DOHH2 (cell line): ENCODE measurements around the gene C2orf76.

ENCODE experiments used
- H3F3A ChIP-seq: fragments of 200-600 bp; sonication (generic), shearing (Covaris generic); 2 replicates; pipeline ENCODE4 v1.6.0; 2016; ENCODE audit warnings: antibody characterized with exemption, mild to moderate bottlenecking; ENCODE audit not compliant: control insufficient read depth, insufficient read depth
- H3K27ac ChIP-seq: fragments of 200-600 bp; sonication (generic); 2 replicates; pipeline ENCODE4 v1.5.1; 2014; ENCODE audit warnings: low read depth, mild to moderate bottlenecking, low read length, moderate library complexity
- H3K27me3 ChIP-seq: fragments of 200-600 bp; sonication (generic); 2 replicates; pipeline ENCODE4 v1.6.1; 2014; ENCODE audit warnings: mild to moderate bottlenecking, low read length, mixed read lengths; ENCODE audit not compliant: control insufficient read depth
- H3K36me3 ChIP-seq: fragments of 200-600 bp; sonication (generic); 2 replicates; pipeline ENCODE4 v1.6.1; 2014; ENCODE audit warnings: mild to moderate bottlenecking, low read length, moderate library complexity, mixed read lengths; ENCODE audit not compliant: control insufficient read depth
- H3K4me1 ChIP-seq: fragments of 200-600 bp; sonication (generic); 2 replicates; pipeline ENCODE4 v1.6.1; 2014; ENCODE audit warnings: mild to moderate bottlenecking, low read length, mixed read lengths; ENCODE audit not compliant: control insufficient read depth
- H3K4me2 ChIP-seq: fragments of 200-600 bp; sonication (generic); 2 replicates; pipeline ENCODE4 v1.6.0; 2014; ENCODE audit warnings: mild to moderate bottlenecking, low read length, moderate library complexity
- H3K4me3 ChIP-seq: fragments of 200-600 bp; sonication (generic); 2 replicates; pipeline ENCODE4 v1.5.1; 2014; ENCODE audit warnings: mild to moderate bottlenecking, low read length, mixed read lengths
- H3K79me2 ChIP-seq: fragments of 200-600 bp; sonication (generic); 2 replicates; pipeline ENCODE4 v1.6.1; 2014; ENCODE audit warnings: mild to moderate bottlenecking, low read length, mixed read lengths; ENCODE audit not compliant: control insufficient read depth
- H3K9me2 ChIP-seq: fragments of 200-600 bp; sonication (generic); replicated peaks from 2 replicates; pipeline ENCODE4 v1.6.1; 2014; ENCODE audit warnings: mild to moderate bottlenecking, low read length, mixed read lengths; ENCODE audit not compliant: control insufficient read depth
- H3K9me3 ChIP-seq: fragments of 200-600 bp; sonication (generic); 2 replicates; pipeline ENCODE4 v1.6.1; 2014; ENCODE audit warnings: antibody characterized with exemption, low read length, mixed read lengths; ENCODE audit not compliant: control insufficient read depth, insufficient read depth
- H4K20me1 ChIP-seq: fragments of 200-600 bp; sonication (generic); 2 replicates; pipeline ENCODE4 v1.6.0; 2014; ENCODE audit warnings: low read depth, mild to moderate bottlenecking, antibody characterized with exemption, low read length, moderate library complexity; ENCODE audit not compliant: control insufficient read depth, insufficient read depth
- CTCF ChIP-seq: fragments of 200-600 bp; sonication (generic); IDR thresholded peaks from one replicate; pipeline ENCODE4 v1.5.1; 2014; ENCODE audit warnings: antibody characterized with exemption, mild to moderate bottlenecking, low read depth, low read length; ENCODE audit not compliant: poor library complexity, severe bottlenecking
- EZH2phosphoT487 ChIP-seq: fragments of 200-600 bp; sonication (generic); IDR thresholded peaks from 2 replicates; pipeline ENCODE4 v1.6.1; 2017; ENCODE audit warnings: borderline replicate concordance, mild to moderate bottlenecking, antibody characterized with exemption, low read length, moderate library complexity, mixed read lengths

Gene C2orf76

GRCh38 chr2:119397196-119397595 is 30.6 kb upstream of the C2orf76 start:
- H3K4me3 ChIP-seq, result no peak overlapping the region
- no peaks in the 10 kb centered on the region for H3F3A ChIP-seq
- no peaks in the 10 kb centered on the region for H3K4me1 ChIP-seq

GRCh38 chr2:119393971-119394748 is 27.5 kb upstream of the C2orf76 start:
- H3K9me3 ChIP-seq, result no peaks in the 10 kb centered on the region
- no peak overlapping the region for H3K27ac ChIP-seq
- no peaks in the 10 kb centered on the region for H3F3A ChIP-seq
- H3K4me3 ChIP-seq, result no peak overlapping the region
- H3K79me2 ChIP-seq, result no peaks in the 10 kb centered on the region
- H3K4me1 ChIP-seq, result no peaks in the 10 kb centered on the region
- TF ChIP-seq CTCF (no peak), EZH2phosphoT487 (no peak)
- H3K9me2 ChIP-seq, result no peaks in the 10 kb centered on the region
- no peaks in the 10 kb centered on the region for H3K27me3 ChIP-seq
- no peaks in the 10 kb centered on the region for H3K36me3 ChIP-seq
- H4K20me1 ChIP-seq, result no peaks in the 10 kb centered on the region
- H3K4me2 ChIP-seq, result no peak overlapping the region

More at GRCh38 chr2:119397196-119397595, 30.6 kb upstream of the C2orf76 start:
- Histone ChIP-seq H3K79me2 (no peaks in the 10 kb centered on the region), H3K4me2 (no peak overlapping the region), H3K27ac (no peak overlapping the region), H3K9me3 (no peaks in the 10 kb centered on the region), H3K36me3 (no peaks in the 10 kb centered on the region), H3K27me3 (no peaks in the 10 kb centered on the region), H3K9me2 (no peaks in the 10 kb centered on the region), H4K20me1 (no peaks in the 10 kb centered on the region)
- no peak for TF ChIP-seq CTCF
- TF ChIP-seq EZH2phosphoT487, result no peak

- Histone ChIP-seq H3K4me3 (no peak overlapping the region), H3K9me2 (no peaks in the 10 kb centered on the region), H3F3A (no peaks in the 10 kb centered on the region), H3K27me3 (no peaks in the 10 kb centered on the region), H3K4me1 (peaks cover 11% of the 10 kb centered on the region), H3K4me2 (no peak overlapping the region), H3K79me2 (no peaks in the 10 kb centered on the region), H3K27ac (no peak overlapping the region), H3K36me3 (no peaks in the 10 kb centered on the region), H4K20me1 (no peaks in the 10 kb centered on the region), H3K9me3 (no peaks in the 10 kb centered on the region)
- TF ChIP-seq CTCF, result no peak
- TF ChIP-seq EZH2phosphoT487, result no peak
Observed at GRCh38 chr2:119389615-119390306, 23.1 kb upstream of the C2orf76 start.
